Fibroblast of pulmonary artery (primary cell): ENCODE measurements around the gene PDE1C.

Source experiments
- DNase-seq: peaks from one replicate; pipeline ENCODE4 v3.0.0-alpha.2; 2010; ENCODE audit warnings: low read depth
- H3K4me3 ChIP-seq: replicated peaks from 2 replicates; pipeline ENCODE4 v1.5.1; 2011; ENCODE audit warnings: low read depth, mild to moderate bottlenecking, control low read depth, low read length, moderate library complexity
- TF ChIP-seq, protein P1 (sequence below): IDR thresholded peaks from 2 replicates; pipeline ENCODE4 v1.5.1; 2011; ENCODE audit warnings: mild to moderate bottlenecking, control low read depth, low read length, inconsistent platforms; ENCODE audit errors: missing control alignments

The PDE1C gene

DNA sequence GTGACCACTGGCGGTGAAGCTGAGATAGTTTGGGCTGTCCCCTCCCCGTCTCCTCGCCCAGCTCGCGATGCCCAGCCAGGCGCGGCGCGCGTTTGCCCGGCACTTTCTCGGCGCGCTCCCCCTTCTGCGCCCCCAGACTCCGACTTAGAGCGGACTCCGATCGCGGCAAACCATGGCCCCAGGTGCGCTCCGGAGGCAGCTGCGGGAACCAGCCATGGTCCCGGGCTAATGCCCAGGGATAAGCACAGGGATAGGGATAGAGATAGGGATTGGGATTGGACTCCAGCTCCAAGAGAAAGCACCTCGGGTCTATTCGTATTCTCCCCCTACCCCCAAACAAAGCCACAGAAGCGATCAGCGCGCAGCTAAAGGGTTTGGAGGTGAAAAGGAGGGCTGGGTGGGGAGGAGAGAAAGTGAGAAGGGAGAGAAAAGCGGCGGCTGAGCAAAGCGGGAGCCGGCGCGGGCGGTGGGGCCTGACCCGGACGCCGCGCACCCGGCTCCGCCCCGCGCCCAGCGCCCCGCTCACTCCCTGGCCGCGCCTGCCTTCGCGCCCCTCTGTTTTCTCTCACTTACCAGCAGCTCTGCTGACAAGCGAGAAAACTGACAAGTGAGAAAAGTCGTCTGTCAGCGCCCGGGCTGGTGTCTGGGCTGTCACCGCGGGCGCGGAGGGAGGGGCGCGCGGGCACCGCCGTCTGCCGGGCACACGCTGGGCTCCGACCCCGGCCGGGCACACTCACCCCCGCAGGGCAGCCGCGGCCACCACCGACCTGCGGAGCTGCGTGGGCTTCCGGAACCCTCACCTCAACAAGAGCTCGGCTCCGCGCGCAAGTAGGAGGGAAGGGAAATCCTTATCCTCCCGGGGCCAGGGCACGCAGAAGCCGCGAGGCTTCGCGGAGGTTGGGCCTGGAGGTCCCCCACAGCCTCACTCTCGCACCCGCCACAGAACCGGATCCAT, at the start of gene PDE1C:
Gene PDE1C (minus strand): TSS at position 2 of the 955 bp plus-strand sequence.
- H3K4me3 ChIP-seq: peak within 1 kb of the TSS; percentile 19

DNA sequence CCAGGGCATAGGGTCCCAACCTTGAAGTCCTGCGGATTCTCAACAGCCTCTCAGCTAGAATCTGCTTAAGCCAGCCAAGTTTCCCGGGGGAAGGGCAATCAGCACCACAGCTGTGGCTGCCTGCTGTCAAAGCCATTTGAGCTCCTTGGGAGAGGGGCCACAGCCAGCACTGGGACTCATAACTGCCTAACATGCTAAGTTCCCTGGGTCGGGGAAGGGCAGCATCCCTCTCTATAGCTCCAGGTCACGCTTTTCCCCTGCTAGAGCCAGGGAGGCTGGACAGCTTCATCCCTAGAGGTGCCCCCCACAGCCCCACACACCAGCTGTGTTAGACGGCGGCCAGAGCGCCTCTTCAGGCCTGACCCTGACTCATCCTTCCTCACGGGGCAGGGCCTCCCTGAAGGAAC, 49.6 kb upstream of the PDE1C start:
- no peak for DNase-seq
- TF ChIP-seq, protein P1, sequence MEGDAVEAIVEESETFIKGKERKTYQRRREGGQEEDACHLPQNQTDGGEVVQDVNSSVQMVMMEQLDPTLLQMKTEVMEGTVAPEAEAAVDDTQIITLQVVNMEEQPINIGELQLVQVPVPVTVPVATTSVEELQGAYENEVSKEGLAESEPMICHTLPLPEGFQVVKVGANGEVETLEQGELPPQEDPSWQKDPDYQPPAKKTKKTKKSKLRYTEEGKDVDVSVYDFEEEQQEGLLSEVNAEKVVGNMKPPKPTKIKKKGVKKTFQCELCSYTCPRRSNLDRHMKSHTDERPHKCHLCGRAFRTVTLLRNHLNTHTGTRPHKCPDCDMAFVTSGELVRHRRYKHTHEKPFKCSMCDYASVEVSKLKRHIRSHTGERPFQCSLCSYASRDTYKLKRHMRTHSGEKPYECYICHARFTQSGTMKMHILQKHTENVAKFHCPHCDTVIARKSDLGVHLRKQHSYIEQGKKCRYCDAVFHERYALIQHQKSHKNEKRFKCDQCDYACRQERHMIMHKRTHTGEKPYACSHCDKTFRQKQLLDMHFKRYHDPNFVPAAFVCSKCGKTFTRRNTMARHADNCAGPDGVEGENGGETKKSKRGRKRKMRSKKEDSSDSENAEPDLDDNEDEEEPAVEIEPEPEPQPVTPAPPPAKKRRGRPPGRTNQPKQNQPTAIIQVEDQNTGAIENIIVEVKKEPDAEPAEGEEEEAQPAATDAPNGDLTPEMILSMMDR: no peak
- H3K4me3 ChIP-seq: no peak overlapping the region

More for the DNA sequence above, at the start of gene PDE1C:
- no peak for DNase-seq
- TF ChIP-seq, protein P1: no peak

DNA sequence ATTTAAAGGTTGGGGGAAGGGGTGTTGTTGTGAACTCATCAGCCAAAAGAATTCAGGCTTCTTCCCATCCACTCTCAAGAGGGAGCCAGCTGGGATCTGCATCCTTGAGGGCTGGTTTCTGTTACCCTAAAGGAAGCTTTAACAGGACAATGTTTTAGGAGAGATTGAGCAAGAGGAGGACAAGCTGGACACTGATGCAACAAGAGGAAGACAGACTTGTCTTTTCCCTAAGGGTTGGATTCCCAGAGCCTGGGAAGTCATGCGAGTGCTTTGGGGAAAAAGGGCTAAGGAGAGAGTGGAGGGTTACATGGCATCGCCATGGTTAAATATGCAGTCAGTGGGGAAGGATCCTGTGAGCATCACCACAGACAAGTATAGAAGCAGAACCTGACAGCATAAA, 47.6 kb upstream of the PDE1C start:
- no peak for DNase-seq
- H3K4me3 ChIP-seq: no peak overlapping the region
- TF ChIP-seq, protein P1: no peak

DNA sequence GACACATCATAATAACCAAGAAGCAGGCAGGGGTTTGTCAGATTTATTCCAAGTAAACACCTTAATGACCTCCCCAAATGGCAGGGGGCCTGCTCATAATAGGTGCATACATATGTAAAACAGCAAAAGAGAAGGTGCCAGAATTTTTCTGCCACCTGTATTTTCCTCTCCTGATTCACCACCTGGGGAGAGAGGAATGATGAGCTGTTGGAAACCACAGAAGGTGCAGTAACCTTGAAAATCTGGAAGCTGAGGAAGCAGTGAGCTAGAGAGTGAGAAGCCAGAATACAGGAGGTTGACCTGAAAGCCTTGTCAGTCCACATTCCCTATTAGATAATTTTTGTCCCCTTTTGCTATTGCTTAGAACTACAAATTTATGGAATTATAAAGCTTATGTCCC, 46.2 kb upstream of the PDE1C start:
- no peak overlapping the region for H3K4me3 ChIP-seq
- TF ChIP-seq, protein P1: no peak
- no peak for DNase-seq

DNA sequence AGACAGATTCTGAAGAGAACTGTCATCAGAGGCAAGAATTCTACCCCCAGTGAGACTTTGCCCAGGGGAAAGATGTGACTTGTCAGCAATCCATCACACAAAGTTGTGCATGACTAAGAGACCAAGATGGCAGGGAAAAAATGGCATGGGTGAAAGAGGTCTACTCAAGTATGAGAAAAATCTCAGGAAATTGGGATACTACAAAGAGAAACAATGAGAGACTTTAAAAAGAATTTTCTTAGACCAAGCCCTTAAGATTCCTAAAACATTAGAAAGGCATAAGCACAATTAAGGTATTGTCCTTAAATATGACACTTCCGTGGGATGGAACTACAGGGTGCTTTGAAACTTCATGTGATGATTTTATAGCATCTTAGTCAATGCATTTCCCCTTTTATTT, 45.6 kb upstream of the PDE1C start:
- peak; percentile 12 for DNase-seq
- H3K4me3 ChIP-seq: no peak overlapping the region
- TF ChIP-seq, protein P1: no peak

DNA sequence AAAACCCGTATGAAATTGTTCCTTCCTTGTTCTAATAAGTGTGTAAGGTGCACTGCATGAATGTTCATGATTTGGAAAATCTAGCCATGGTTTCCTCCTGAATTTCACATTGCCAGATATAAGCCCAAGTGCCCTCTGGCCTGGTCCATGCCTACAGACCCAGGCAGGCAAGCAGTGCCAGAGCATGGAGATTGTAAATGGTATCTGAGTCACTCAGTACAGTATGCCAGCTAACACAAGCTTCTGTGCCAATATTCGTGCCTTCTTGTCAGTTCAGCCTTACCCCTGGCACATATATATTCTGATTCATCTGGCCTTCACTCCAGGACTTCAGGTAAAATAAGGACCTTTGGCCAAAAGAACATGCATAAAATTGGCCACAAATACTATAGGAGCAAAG, 38.4 kb upstream of the PDE1C start:
- no peak for DNase-seq
- no peak overlapping the region for H3K4me3 ChIP-seq
- TF ChIP-seq, protein P1: no peak
